Caco-2 (cell line): Measurements from ENCODE around the gene LEMD2. TPM values are rescaled to one million over a fixed set of nuclear protein-coding genes. Genes with fewer than 3 reads are reported as not detected.

Source experiments
- BruUV-seq: library from RNA; stranded (reverse); fragments of 400-500 nt; replicated peaks from 2 replicates; lab custom pipeline; 2021; lab: Mats Ljungman, UMichigan
- CTCF ChIA-PET: fragments of 300-600 bp; sonication (Branson Sonifier 250); formaldehyde crosslinking; loops from one replicate; lab custom pipeline; 2022; ENCODE audit warnings: antibody characterized with exemption; lab: Charles Lee
- POLR2A ChIA-PET: fragments of 300-600 bp; sonication (Branson Sonifier 250); formaldehyde crosslinking; loops from one replicate; lab custom pipeline; 2022; ENCODE audit warnings: antibody characterized with exemption; lab: Charles Lee
- DNase-seq, 2 experiments: peaks; one replicate each; pipeline versions ENCODE4 v3.0.0 to v3.0.0-alpha.2; 2020 to 2022
- H3K27me3 ChIP-seq: replicated peaks from 2 replicates; pipeline ENCODE4 v1.6.0; 2011; ENCODE audit warnings: low read length; ENCODE audit not compliant: control insufficient read depth, insufficient read depth
- H3K36me3 ChIP-seq: 2 replicates; pipeline ENCODE4 v1.5.1; 2011; ENCODE audit warnings: low read length; ENCODE audit not compliant: control insufficient read depth, insufficient read depth
- H3K4me1 ChIP-seq: fragments of 250-450 bp; sonication (Bioruptor Pico); 2 replicates; pipeline ENCODE4 v1.5.1; 2020; ENCODE audit warnings: mild to moderate bottlenecking
- H3K4me3 ChIP-seq: 2 replicates; pipeline ENCODE4 v1.5.1; 2011; ENCODE audit warnings: low read depth, mild to moderate bottlenecking, control low read depth, low read length
- H3K9me3 ChIP-seq: fragments of 250-450 bp; sonication (Bioruptor Pico); 2 replicates; pipeline ENCODE4 v1.5.1; 2020; ENCODE audit warnings: mild to moderate bottlenecking, moderate library complexity
- H3K27ac Mint-ChIP-seq: one replicate; pipeline ENCODE4 v1.8.0; 2022; ENCODE audit warnings: mixed read lengths; ENCODE audit not compliant: unreplicated experiment
- H3K27me3 Mint-ChIP-seq: one replicate; pipeline ENCODE4 v1.8.0; 2022; ENCODE audit warnings: mixed read lengths; ENCODE audit not compliant: insufficient read depth, unreplicated experiment
- H3K36me3 Mint-ChIP-seq: one replicate; pipeline ENCODE4 v1.8.0; 2022; ENCODE audit warnings: mild to moderate bottlenecking, mixed read lengths; ENCODE audit not compliant: insufficient read depth, unreplicated experiment
- H3K4me1 Mint-ChIP-seq: one replicate; pipeline ENCODE4 v1.8.0; 2022; ENCODE audit warnings: low read depth, mixed read lengths; ENCODE audit not compliant: unreplicated experiment
- H3K4me3 Mint-ChIP-seq: one replicate; pipeline ENCODE4 v1.8.0; 2022; ENCODE audit warnings: mild to moderate bottlenecking, moderate library complexity, mixed read lengths; ENCODE audit not compliant: unreplicated experiment
- H3K9me3 Mint-ChIP-seq: one replicate; pipeline ENCODE4 v1.8.0; 2022; ENCODE audit warnings: mixed read lengths; ENCODE audit not compliant: unreplicated experiment
- intact Hi-C: fragments of 100-400 bp; cut with micrococcal nuclease; formaldehyde crosslinking; loops from one replicate; pipeline ENCODE4 v1.10.0; 2022; ENCODE audit not compliant: unreplicated experiment
- total RNA-seq: library from RNA; stranded (reverse); gene quantifications from 2 replicates; pipeline ENCODE4 v1.2.3, GENCODE V29; 2022
- TF ChIP-seq, protein P1 (sequence below), 2 experiments: fragments of 200-600 bp in 1 of 2; IDR thresholded peaks; 1 replicate in 1 of 2; 2 replicates in 1 of 2; pipeline versions ENCODE4 v1.5.1 to v1.8.0; 2011 to 2022; ENCODE audit warnings: antibody characterized with exemption in 1 of 2, control low read depth in 1 of 2, inconsistent platforms in 1 of 2, low read depth in 1 of 2, low read length in 1 of 2, mild to moderate bottlenecking in 1 of 2, moderate library complexity in 1 of 2; ENCODE audit not compliant: insufficient read depth in 1 of 2, severe bottlenecking in 1 of 2, unreplicated experiment in 1 of 2

LEMD2 gene
- total RNA-seq, 1 experiment from 2014 or later, result 53.2 TPM

DNA sequence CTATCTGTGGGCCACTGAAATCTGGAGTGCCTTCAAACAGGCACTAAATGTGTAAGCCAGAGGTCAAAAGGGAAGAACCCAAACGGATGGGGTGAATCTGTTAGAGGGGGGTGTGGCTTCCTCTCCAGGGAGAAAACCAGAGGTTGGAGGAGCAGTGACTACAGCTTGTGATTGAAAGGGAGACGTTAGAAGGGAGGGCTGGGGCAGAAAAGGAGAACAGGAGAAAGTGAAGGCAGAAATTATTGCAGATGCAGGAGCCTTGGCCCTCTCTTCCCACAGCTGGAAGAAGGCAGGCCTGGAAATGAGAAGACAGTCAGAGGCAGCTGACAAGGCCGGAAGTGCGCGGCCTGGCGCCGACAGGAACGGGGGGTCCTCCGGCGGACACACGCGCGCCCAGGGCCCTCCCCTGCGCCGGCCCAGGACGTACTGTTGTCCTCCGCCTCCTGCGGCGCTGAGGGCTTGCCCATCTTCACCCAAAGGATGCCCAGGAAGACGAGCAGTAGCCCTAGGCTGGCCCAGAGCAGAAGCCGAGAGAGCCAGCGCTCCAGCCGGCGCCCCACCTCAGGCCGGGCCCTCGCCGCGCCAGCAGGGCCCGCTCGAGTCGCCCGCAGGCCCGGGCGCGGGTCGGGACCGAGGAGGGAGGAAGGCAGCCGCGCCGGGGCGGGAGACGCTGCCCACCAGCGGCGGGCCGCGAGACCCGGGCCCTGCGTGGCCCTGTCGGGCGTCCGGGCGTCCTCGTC is 806 bp downstream of the LEMD2 start:
- Mint-ChIP-seq H3K4me3 (peak overlapping the region; percentile 95), H3K9me3 (no peaks in the 10 kb centered on the region), H3K27me3 (peaks cover 4% of the 10 kb centered on the region), H3K4me1 (no peaks in the 10 kb centered on the region), H3K27ac (peak overlapping the region; percentile 95), H3K36me3 (peaks cover 12% of the 10 kb centered on the region)
- BruUV-seq, result TSS peak; percentile 45
- intact Hi-C loops, result loop anchor here (1.0 kb wide), 1 partner anchor 77 kb away; the partner anchor contains the start of gene UQCC2
- peak; percentile 42 to 44 for DNase-seq
- Histone ChIP-seq H3K27me3 (no peaks in the 10 kb centered on the region), H3K9me3 (no peaks in the 10 kb centered on the region), H3K4me3 (peak overlapping the region; percentile 78), H3K36me3 (no peaks in the 10 kb centered on the region), H3K4me1 (peaks cover 12% of the 10 kb centered on the region; the same call in 1 of the 2 replicates)
- ChIA-PET POLR2A (interaction anchor here (0.6 kb wide), 1 partner anchor 77 kb away, joined by 3 read pairs; no protein-coding TSS in a partner anchor), CTCF (interaction anchor here (0.7 to 1.3 kb wide), 2 partner anchors 37 to 77 kb away, joined by 3 to 8 read pairs; partner anchors contain the start of gene UQCC2)
- TF ChIP-seq, protein P1, sequence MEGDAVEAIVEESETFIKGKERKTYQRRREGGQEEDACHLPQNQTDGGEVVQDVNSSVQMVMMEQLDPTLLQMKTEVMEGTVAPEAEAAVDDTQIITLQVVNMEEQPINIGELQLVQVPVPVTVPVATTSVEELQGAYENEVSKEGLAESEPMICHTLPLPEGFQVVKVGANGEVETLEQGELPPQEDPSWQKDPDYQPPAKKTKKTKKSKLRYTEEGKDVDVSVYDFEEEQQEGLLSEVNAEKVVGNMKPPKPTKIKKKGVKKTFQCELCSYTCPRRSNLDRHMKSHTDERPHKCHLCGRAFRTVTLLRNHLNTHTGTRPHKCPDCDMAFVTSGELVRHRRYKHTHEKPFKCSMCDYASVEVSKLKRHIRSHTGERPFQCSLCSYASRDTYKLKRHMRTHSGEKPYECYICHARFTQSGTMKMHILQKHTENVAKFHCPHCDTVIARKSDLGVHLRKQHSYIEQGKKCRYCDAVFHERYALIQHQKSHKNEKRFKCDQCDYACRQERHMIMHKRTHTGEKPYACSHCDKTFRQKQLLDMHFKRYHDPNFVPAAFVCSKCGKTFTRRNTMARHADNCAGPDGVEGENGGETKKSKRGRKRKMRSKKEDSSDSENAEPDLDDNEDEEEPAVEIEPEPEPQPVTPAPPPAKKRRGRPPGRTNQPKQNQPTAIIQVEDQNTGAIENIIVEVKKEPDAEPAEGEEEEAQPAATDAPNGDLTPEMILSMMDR (IDR thresholded peaks at IDR 0.05; ENCODE audit: insufficient read depth in 1 of 2, low read depth in 1 of 2, low read length in 1 of 2, severe bottlenecking in 1 of 2, unreplicated experiment in 1 of 2), result no peak

- H3K27me3 ChIP-seq, result no peaks in the 10 kb centered on the region
- intact Hi-C loops, result no loop called here
- Mint-ChIP-seq H3K27ac (peak overlapping the region; percentile 95), H3K27me3 (no peaks in the 10 kb centered on the region), H3K36me3 (peaks cover 15% of the 10 kb centered on the region), H3K9me3 (no peaks in the 10 kb centered on the region), H3K4me3 (peak overlapping the region; percentile 95), H3K4me1 (peaks cover 2% of the 10 kb centered on the region)
- DNase-seq, result peak in 1 of 2 experiments; percentile 31
- H3K9me3 ChIP-seq, result no peaks in the 10 kb centered on the region
- TF ChIP-seq, protein P1 (IDR thresholded peaks at IDR 0.05; ENCODE audit: insufficient read depth in 1 of 2, low read depth in 1 of 2, low read length in 1 of 2, severe bottlenecking in 1 of 2, unreplicated experiment in 1 of 2), result no peak
- ChIA-PET CTCF (interaction anchor here (0.6 to 1.3 kb wide), 2 partner anchors 76 to 539 kb away, joined by 3 to 8 read pairs; partner anchors contain the start of gene UQCC2), POLR2A (no interaction called here)
- peak overlapping the region; percentile 78 for H3K4me3 ChIP-seq
- no peaks in the 10 kb centered on the region for H3K36me3 ChIP-seq
- H3K4me1 ChIP-seq, result peaks cover 12% of the 10 kb centered on the region; the same call in 1 of the 2 replicates
- TSS peak; percentile 55 for BruUV-seq
These were observed 1.5 kb downstream of the LEMD2 start for GRCh38 chr6:33787346-33787953.

DNA sequence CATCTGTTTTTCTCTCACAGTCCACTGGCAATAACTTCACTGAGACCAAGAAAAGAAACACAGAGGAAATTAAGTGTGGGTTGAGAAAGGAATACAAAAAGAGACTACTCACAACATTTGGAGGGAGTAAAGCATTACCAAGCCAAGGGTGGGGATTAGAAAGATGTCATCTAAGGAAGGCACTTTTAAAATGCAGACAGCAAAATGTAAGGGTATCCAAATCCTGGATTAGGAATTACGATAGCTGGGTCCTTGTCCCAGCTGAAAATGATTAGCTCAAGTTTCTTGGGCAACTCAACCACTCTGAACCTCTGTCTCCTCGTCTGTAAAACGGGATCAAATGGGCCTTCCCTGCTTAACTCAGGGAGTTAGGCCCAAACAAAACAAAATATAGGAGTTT is 2.2 kb downstream of the LEMD2 start:
- DNase-seq, result no peak
- no peaks in the 10 kb centered on the region for H3K9me3 ChIP-seq
- intact Hi-C loops, result no loop called here
- Mint-ChIP-seq H3K9me3 (no peaks in the 10 kb centered on the region), H3K27ac (no peak overlapping the region), H3K4me1 (peaks cover 7% of the 10 kb centered on the region), H3K4me3 (no peak overlapping the region), H3K36me3 (peaks cover 19% of the 10 kb centered on the region), H3K27me3 (no peaks in the 10 kb centered on the region)
- BruUV-seq, result no TSS peak
- ChIA-PET CTCF (interaction anchor here (0.6 kb wide), 1 partner anchor 538 kb away, joined by 3 read pairs; no protein-coding TSS in a partner anchor), POLR2A (no interaction called here)
- H3K4me3 ChIP-seq, result no peak overlapping the region
- no peaks in the 10 kb centered on the region for H3K27me3 ChIP-seq
- H3K36me3 ChIP-seq, result no peaks in the 10 kb centered on the region; the same call in 1 of the 2 replicates
- TF ChIP-seq, protein P1 (IDR thresholded peaks at IDR 0.05; ENCODE audit: insufficient read depth in 1 of 2, low read depth in 1 of 2, low read length in 1 of 2, severe bottlenecking in 1 of 2, unreplicated experiment in 1 of 2), result no peak
- H3K4me1 ChIP-seq, result peaks cover 14% of the 10 kb centered on the region; the same call in 1 of the 2 replicates
